A549 (cell line): ENCODE measurements around the gene MGLL. TPM values are rescaled to one million over a fixed set of nuclear protein-coding genes. Genes with fewer than 3 reads are reported as not detected.
A peak's percentile ranks its signal among the peaks of the same experiment; 100 is the strongest.
"Not testable (repeated sequence)": the region's sequence is repeated elsewhere in the genome, so short reads cannot be mapped to it uniquely, and the experiment has no call there.

ENCODE experiments used
- ATAC-seq, 2 experiments: fragments of 200-7000 bp in 1 of 2; fragments of >200 bp in 1 of 2; cut with Nextera tagmentation in 1 of 2; cut with Tn5 transposase in 1 of 2; 3 replicates each; pipeline versions ENCODE4 v1.8.0 to v1.9.1; 2018 to 2020; ENCODE audit warnings: mild to moderate bottlenecking in 1 of 2, moderate library complexity in 1 of 2
- CTCF ChIA-PET: fragments of 300-600 bp; sonication (Branson Sonifier 250); formaldehyde crosslinking; extraction: SDS; loops from one replicate; lab custom pipeline; 2021; ENCODE audit warnings: antibody characterized with exemption, inconsistent platforms; lab: Yijun Ruan, JAX
- POLR2A ChIA-PET: fragments of 350-600 bp; formaldehyde crosslinking; extraction: SDS; loops from one replicate; lab custom pipeline; 2021; ENCODE audit warnings: antibody characterized with exemption, inconsistent platforms; lab: Yijun Ruan, JAX
- DNase-seq, 2 experiments: peaks; one replicate each; pipeline versions ENCODE4 v3.0.0 to v3.0.0-alpha.2; 2011 to 2016; ENCODE audit warnings: low read depth in 1 of 2, low spot score in 1 of 2
- FAIRE-seq: peaks from 2 replicates; lab custom pipeline; 2011; peaks lifted over from hg19 to GRCh38; lab: Jason Lieb, UNC
- H3K27ac ChIP-seq, 2 experiments: fragments of >200 bp; sonication (Bioruptor Twin); formaldehyde crosslinking; 3 replicates each; pipeline ENCODE4 v1.5.1; 2016 to 2017
- H3K4me1 ChIP-seq: fragments of >200 bp; sonication (Bioruptor Twin); formaldehyde crosslinking; 3 replicates; pipeline ENCODE4 v1.6.1; 2016
- H3K4me2 ChIP-seq: fragments of >200 bp; sonication (Bioruptor Twin); formaldehyde crosslinking; 3 replicates; pipeline ENCODE4 v1.6.1; 2016
- H3K4me3 ChIP-seq: fragments of >200 bp; sonication (Bioruptor Twin); formaldehyde crosslinking; 3 replicates; pipeline ENCODE4 v1.5.1; 2016
- H3K9me3 ChIP-seq: fragments of >200 bp; sonication (Bioruptor Twin); formaldehyde crosslinking; 3 replicates; pipeline ENCODE4 v1.6.1; 2016
- BHLHE40 ChIP-seq: IDR thresholded peaks from 2 replicates; pipeline ENCODE4 v1.6.1; 2012; ENCODE audit warnings: low read depth, low read length, inconsistent platforms
- CBX8 ChIP-seq: fragments of 200-600 bp; sonication (generic); IDR thresholded peaks from 2 replicates; pipeline ENCODE4 v1.6.1; 2016
- CHD2 ChIP-seq: fragments of 150-350 bp; IDR thresholded peaks from 2 replicates; pipeline ENCODE4 v1.6.1; 2014; ENCODE audit warnings: low read length; ENCODE audit not compliant: partially characterized antibody
- CHD4 ChIP-seq: fragments of 200-600 bp; sonication (generic); IDR thresholded peaks from 2 replicates; pipeline ENCODE4 v1.6.1; 2016; ENCODE audit warnings: antibody characterized with exemption, mild to moderate bottlenecking, borderline replicate concordance
- EHMT2 ChIP-seq: fragments of 200-600 bp; sonication (generic); IDR thresholded peaks from 2 replicates; pipeline ENCODE4 v1.6.1; 2016; ENCODE audit warnings: antibody characterized with exemption, low read depth, mild to moderate bottlenecking, moderate library complexity
- FOSB ChIP-seq: fragments of 250-450 bp; sonication (Bioruptor Pico); IDR thresholded peaks from 2 replicates; pipeline ENCODE4 v1.5.0; 2020; ENCODE audit warnings: mild to moderate bottlenecking, moderate library complexity
- FOXS1 ChIP-seq: fragments of 250-450 bp; sonication (Bioruptor Pico); IDR thresholded peaks from 2 replicates; pipeline ENCODE4 v1.5.0; 2020; ENCODE audit warnings: mild to moderate bottlenecking, moderate library complexity
- GATA3 ChIP-seq: IDR thresholded peaks from 2 replicates; pipeline ENCODE4 v1.6.1; 2012; ENCODE audit warnings: borderline replicate concordance
- HDAC2 ChIP-seq: fragments of 200-600 bp; sonication (generic); IDR thresholded peaks from 2 replicates; pipeline ENCODE4 v1.6.1; 2016
- HMGXB4 ChIP-seq: fragments of 250-450 bp; sonication (Bioruptor Pico); IDR thresholded peaks from 2 replicates; pipeline ENCODE4 v1.5.0; 2021; ENCODE audit warnings: mild to moderate bottlenecking, moderate library complexity, borderline replicate concordance
- HOXA7 ChIP-seq: fragments of 250-450 bp; sonication (Bioruptor Pico); IDR thresholded peaks from 2 replicates; pipeline ENCODE4 v1.5.0; 2020; ENCODE audit warnings: mild to moderate bottlenecking, moderate library complexity
- JUN ChIP-seq, 2 experiments: fragments of >200 bp; sonication (Bioruptor Twin); formaldehyde crosslinking; IDR thresholded peaks; 2 replicates in 1 of 2; 3 replicates in 1 of 2; pipeline ENCODE4 v1.6.1; 2016 to 2017
- MAFK ChIP-seq: fragments of 450-650 bp; IDR thresholded peaks from 2 replicates; pipeline ENCODE4 v1.6.1; 2014; ENCODE audit not compliant: partially characterized antibody
- MYC ChIP-seq: IDR thresholded peaks from 2 replicates; pipeline ENCODE4 v1.6.1; 2012; ENCODE audit warnings: mild to moderate bottlenecking, inconsistent platforms, low read length, improper control_type of control experiment, borderline replicate concordance
- NFE2L2 ChIP-seq: fragments of 150-350 bp; conservative IDR thresholded peaks from 2 replicates; pipeline ENCODE4 v1.6.1; 2014; ENCODE audit warnings: low read length
- NR3C1 ChIP-seq: fragments of >200 bp; sonication (Bioruptor Twin); formaldehyde crosslinking; IDR thresholded peaks from 3 replicates; pipeline ENCODE4 v1.6.1; 2017
- PHF8 ChIP-seq: fragments of 200-600 bp; sonication (generic); IDR thresholded peaks from 2 replicates; pipeline ENCODE4 v1.6.1; 2016; ENCODE audit warnings: low read depth, mild to moderate bottlenecking, antibody characterized with exemption, moderate library complexity, borderline replicate concordance
- POLR2A ChIP-seq: IDR thresholded peaks from 2 replicates; pipeline ENCODE4 v1.6.1; 2012; ENCODE audit warnings: mild to moderate bottlenecking, low read length
- RAD21 ChIP-seq, 2 experiments: fragments of >200 bp in 1 of 2; sonication (Bioruptor Twin) in 1 of 2; formaldehyde crosslinking in 1 of 2; IDR thresholded peaks in 1 of 2; conservative IDR thresholded peaks in 1 of 2; 2 replicates in 1 of 2; 3 replicates in 1 of 2; pipeline ENCODE4 v1.6.1; 2012 to 2018; ENCODE audit warnings: inconsistent platforms in 1 of 2
- REST ChIP-seq: fragments of 200-600 bp; sonication (generic); IDR thresholded peaks from 2 replicates; pipeline ENCODE4 v1.6.1; 2016; ENCODE audit warnings: antibody characterized with exemption, mild to moderate bottlenecking, moderate library complexity
- RNF2 ChIP-seq: fragments of 200-600 bp; sonication (generic); IDR thresholded peaks from 2 replicates; pipeline ENCODE4 v1.6.1; 2016; ENCODE audit warnings: low read depth, mild to moderate bottlenecking, antibody characterized with exemption, moderate library complexity, borderline replicate concordance
- SMC3 ChIP-seq: fragments of >200 bp; sonication (Bioruptor Twin); formaldehyde crosslinking; IDR thresholded peaks from 3 replicates; pipeline ENCODE4 v1.6.1; 2018; ENCODE audit warnings: inconsistent platforms
- TP53 ChIP-seq: fragments of 250-450 bp; sonication (Bioruptor Pico); IDR thresholded peaks from 2 replicates; pipeline ENCODE4 v1.5.0; 2021; ENCODE audit warnings: mild to moderate bottlenecking, moderate library complexity
- WGBS: methylation state at CpG from one replicate; pipeline ENCODE4 v1.1.6; 2017; ENCODE audit errors: missing lambda C conversion rate; 5-methylcytosine and 5-hydroxymethylcytosine counted together
- polyA plus RNA-seq, 4 experiments: library from polyadenylated mRNA; depleted of rRNA in 3 of 4; stranded (reverse); fragments of >200 nt; fragmentation: RNase III in 1 of 4; extraction: RNeasy Plus Mini Kit Qiagen cat#74134 plus additional on column Dnase treatment in 1 of 4; gene quantifications; 2 replicates in 3 of 4; 3 replicates in 1 of 4; pipeline ENCODE4 v1.2.3, GENCODE V29; 2011 to 2017
- TF ChIP-seq, protein P1 (sequence below): fragments of 250-450 bp; sonication (Bioruptor Pico); IDR thresholded peaks from 2 replicates; pipeline ENCODE4 v1.5.0; 2020; ENCODE audit warnings: low read depth, mild to moderate bottlenecking, moderate library complexity

MGLL gene
- polyA plus RNA-seq, 2 of the 4 experiments (the other 2 are of a cell fraction), result 38.5 to 41.5 TPM

DNA sequence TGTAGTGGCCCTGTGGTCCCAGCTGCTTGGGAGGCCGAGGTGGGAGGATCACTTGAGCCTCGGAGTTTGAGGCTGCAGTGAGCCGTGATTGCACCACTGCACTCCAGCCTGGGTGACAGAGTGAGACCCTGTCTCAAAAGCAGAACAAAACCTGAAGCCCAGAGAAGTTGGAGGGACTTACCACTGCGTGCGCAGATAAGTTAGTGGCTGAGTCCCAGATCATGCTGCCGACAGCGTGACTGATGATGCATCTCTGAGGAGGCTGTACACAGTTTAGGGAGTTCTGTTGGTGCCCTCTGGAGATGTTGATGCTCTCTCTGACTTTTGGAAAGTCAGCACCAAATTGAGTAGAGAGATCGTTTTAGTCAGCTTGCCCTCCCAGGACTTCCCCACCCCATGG lies 165.4 kb downstream of the MGLL start:
- H3K27ac ChIP-seq, result no peak overlapping the region
- TF ChIP-seq, protein P1, sequence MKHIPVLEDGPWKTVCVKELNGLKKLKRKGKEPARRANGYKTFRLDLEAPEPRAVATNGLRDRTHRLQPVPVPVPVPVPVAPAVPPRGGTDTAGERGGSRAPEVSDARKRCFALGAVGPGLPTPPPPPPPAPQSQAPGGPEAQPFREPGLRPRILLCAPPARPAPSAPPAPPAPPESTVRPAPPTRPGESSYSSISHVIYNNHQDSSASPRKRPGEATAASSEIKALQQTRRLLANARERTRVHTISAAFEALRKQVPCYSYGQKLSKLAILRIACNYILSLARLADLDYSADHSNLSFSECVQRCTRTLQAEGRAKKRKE, result no peak
- TF ChIP-seq NFE2L2 (no peak), HOXA7 (CRISPR knock-in tag) (no peak), NR3C1 (no peak), CHD4 (no peak), POLR2A (no peak), PHF8 (no peak), HDAC2 (no peak), JUN (IDR thresholded peaks at IDR 0.05) (no peak), REST (no peak), CHD2 (no peak), TP53 (CRISPR knock-in tag) (no peak), HMGXB4 (CRISPR knock-in tag) (no peak), RNF2 (no peak), FOXS1 (CRISPR knock-in tag) (no peak), MYC (no peak), GATA3 (no peak), MAFK (no peak), RAD21 (conservative IDR thresholded peaks at IDR 0.05 in 1 of 2, IDR thresholded peaks at IDR 0.05 in 1 of 2) (no peak)
- TF ChIP-seq, all 56 proteins: peak for 0
- Histone ChIP-seq H3K4me2 (no peak overlapping the region), H3K4me1 (peaks cover 28% of the 10 kb centered on the region), H3K9me3 (no peaks in the 10 kb centered on the region), H3K4me3 (no peak overlapping the region)
- ChIA-PET POLR2A (no interaction called here), CTCF (interaction anchor here (0.7 to 2.4 kb wide), 2 partner anchors 113 to 314 kb away, joined by 3 to 9 read pairs; no protein-coding TSS in a partner anchor)
- 93% methylated on average over 8 of the region's 8 CpGs for WGBS
- no peak for DNase-seq
- no peak for ATAC-seq
- no peak for FAIRE-seq

DNA sequence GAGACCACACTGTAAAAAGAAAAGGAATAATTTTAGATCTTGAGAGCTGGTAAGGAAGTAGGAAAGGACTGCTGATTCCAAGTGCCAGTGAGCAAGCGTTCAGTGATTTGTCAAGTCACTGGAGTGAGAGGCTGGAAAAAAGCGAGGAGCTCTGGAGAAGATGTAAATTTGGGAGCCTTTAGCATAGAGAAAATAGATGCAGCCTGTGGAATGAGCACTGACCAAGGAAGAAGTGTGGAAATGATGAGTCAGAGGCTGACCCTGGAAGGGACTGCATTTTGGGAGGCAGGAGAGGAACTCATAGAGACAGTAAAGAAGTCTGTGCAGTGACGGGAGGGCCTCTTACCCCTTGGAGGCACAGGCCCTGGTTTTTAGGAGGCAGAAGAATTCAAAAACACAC lies 166.7 kb downstream of the MGLL start:
- H3K4me3 ChIP-seq, result no peak overlapping the region
- peak overlapping the region; percentile 60 to 67; a peak in 5 of 6 replicates for H3K27ac ChIP-seq
- peak overlapping the region; percentile 60 for H3K4me2 ChIP-seq
- peak in 1 of 2 experiments; percentile 28; a peak in 2 of 6 replicates for ATAC-seq
- peaks cover 28% of the 10 kb centered on the region for H3K4me1 ChIP-seq
- ChIA-PET CTCF (interaction anchor here (0.9 to 2.4 kb wide), 3 partner anchors 13 to 316 kb away, joined by 3 to 9 read pairs (median 3); partner anchors contain the start of gene MGLL), POLR2A (no interaction called here)
- WGBS, result 61% methylated on average over 3 of the region's 3 CpGs
- no peaks in the 10 kb centered on the region for H3K9me3 ChIP-seq
- no peak for DNase-seq
- no peak for TF ChIP-seq BHLHE40
- TF ChIP-seq, protein P1, result no peak
- TF ChIP-seq EHMT2, result no peak
- TF ChIP-seq FOSB, result no peak
- no peak for TF ChIP-seq HOXA7 (CRISPR knock-in tag)
- no peak for TF ChIP-seq MYC
- TF ChIP-seq CBX8, result no peak
- TF ChIP-seq SMC3, result no peak
- no peak for TF ChIP-seq CHD2
- FAIRE-seq, result no peak

- POLR2A ChIA-PET, H3K9me3 ChIP-seq, ATAC-seq, H3K4me3 ChIP-seq, FAIRE-seq, DNase-seq: not testable (repeated sequence)
- peaks cover 28% of the 10 kb centered on the region for H3K4me1 ChIP-seq
- peak overlapping the region in 1 of 2 experiments; percentile 67; a peak in 2 of 6 replicates for H3K27ac ChIP-seq
- 87% methylated on average over 6 of the region's 6 CpGs for WGBS
- peak overlapping the region; percentile 60 for H3K4me2 ChIP-seq
- CTCF ChIA-PET, result interaction anchor here (1.1 kb wide), 1 partner anchor 14 kb away, joined by 3 read pairs; no protein-coding TSS in a partner anchor
These were observed 167.3 kb downstream of the MGLL start for GRCh38 chr3:127654993-127655392.
